Measurements from ENCODE around the gene PAX4.
"Not testable (repeated sequence)": the region's sequence is repeated elsewhere in the genome, so short reads cannot be mapped to it uniquely, and the experiment has no call there.

The PAX4 gene

DNA sequence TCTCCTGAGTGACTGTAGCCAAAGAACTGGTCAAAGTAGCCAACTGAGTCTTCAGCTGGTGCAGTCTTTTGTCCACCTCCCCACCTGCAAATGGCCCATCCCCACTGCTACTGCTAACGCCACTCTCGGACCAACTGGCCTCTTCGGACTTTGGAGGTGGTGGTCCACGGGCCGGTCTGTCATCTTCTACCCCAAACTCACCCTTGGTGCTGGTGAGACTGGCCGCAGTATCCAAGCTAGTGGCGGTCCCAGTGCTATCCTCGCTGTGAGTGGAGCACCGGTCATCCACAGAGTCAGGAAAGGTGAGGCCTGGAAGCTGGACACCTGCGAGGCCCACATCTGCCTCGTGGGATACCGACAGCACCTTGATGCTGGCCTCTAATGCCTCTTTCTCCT is 33.3 kb downstream of the PAX4 start:
- no peak for DNase-seq

DNA sequence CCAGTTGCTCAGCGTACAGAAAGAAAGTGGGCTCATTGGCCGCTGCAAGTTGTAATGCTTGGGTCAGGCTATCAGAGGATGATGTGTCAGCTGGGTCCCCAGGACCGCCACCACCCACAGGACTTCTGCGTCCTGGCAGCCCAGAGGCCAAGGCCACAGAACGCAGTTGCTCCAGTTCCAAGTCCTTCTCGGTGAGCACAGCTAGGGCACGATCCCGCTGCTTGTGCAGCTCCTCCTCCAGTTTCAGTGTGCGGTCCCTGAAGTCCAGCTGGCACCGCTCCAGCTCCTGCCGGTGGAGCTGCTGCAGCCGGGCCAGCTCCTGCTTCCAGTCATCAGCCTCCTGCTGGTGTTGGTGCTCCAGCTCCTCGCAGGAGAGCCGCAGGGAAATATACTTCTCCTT is 35.6 kb downstream of the PAX4 start:
- DNase-seq: no peak

DNA sequence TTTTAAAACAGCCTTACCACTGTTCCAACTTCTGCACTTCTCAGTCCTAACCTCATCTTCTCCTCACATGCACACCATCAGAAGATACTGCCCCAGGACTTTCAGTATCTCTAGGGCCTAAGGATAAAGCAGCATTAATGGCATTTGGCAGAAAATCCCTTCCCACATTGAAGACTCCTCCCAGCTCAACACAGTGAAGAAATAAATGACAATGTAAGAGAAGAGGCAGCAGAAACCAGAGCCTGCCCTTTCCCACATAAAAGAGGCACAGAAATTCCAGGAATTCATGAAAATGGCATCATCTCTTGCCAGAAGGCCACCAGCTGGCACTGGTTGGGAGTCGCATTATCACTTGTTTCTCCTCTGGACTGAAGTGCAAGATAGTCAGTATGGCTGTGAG is 36.2 kb downstream of the PAX4 start:
- DNase-seq: no peak

GRCh38 chr7:127580612-127581011 is 37.3 kb downstream of the PAX4 start:
- no peak for DNase-seq

- DNase-seq: no peak
Measured at GRCh38 chr7:127578711-127579275, 39.1 kb downstream of the PAX4 start.

- DNase-seq: no peak
Measured at GRCh38 chr7:127578036-127578684, 39.8 kb downstream of the PAX4 start.

DNA sequence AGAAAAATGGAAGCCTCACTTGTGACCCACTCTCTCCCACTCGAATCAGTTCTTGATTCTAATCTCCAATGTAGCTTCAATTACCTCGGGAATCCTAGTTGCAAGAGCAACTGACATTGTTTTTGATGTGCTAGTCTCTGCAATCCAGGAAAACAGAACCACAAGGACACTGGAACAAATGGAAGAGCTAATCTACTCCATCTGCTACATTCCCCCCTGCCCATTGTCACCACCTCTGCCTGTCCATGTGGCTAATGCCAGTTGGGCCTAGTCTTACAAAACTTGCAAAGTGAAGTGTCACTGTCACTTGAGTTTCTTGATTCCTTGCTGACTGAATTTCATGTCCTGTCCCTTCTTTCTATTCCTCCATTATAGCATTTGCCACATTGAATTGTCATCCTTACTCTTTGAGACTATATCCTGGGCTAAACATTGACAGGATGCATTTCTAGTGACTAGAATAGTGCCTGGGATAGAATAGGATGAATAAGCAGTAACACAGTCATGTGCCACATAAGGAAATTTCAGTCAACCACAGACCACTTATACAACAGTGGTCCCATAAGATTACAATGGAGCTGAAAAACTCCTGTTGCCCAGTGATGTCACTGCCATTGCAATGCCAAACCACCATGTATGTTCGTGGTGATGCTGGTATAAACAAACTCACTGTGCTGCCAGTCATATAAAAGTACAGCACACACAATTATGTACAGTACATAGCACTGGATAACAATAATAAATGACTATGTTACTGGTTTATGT is 46.0 kb downstream of the PAX4 start:
- DNase-seq: no peak

DNA sequence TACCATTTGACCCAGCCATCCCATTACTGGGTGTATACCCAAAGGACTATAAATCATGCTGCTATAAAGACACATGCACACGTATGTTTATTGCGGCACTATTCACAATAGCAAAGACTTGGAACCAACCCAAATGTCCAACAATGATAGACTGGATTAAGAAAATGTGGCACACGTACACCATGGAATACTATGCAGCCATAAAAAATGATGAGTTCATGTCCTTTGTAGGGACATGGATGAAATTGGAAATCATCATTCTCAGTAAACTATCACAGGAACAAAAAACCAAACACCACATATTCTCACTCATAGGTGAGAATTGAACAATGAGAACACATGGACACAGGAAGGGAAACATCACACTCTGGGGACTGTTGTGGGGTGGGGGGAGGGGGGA is 49.9 kb downstream of the PAX4 start:
- not testable (repeated sequence) for DNase-seq

- DNase-seq: no peak
Measured at GRCh38 chr7:127566242-127566641, 51.7 kb downstream of the PAX4 start.

Data from OCI-M1 (cell line).